Smooth muscle cell (in vitro differentiated cells): Measurements from ENCODE around the gene STARD5. TPM values are rescaled to one million over a fixed set of nuclear protein-coding genes. Genes with fewer than 3 reads are reported as not detected.

Source experiments
- DNase-seq: peaks from one replicate; lab custom pipeline; 2025; ENCODE audit not compliant: unreplicated experiment; lab: John Stamatoyannopoulos, UW
- H2AFZ ChIP-seq: fragments of 200-600 bp; sonication (generic); 2 replicates; pipeline ENCODE4 v1.6.0; 2016; ENCODE audit warnings: antibody characterized with exemption, low read depth, mild to moderate bottlenecking
- H3F3A ChIP-seq: fragments of 200-600 bp; sonication (generic); 2 replicates; pipeline ENCODE4 v1.6.0; 2017; ENCODE audit warnings: antibody characterized with exemption, low read depth
- H3K27ac ChIP-seq: fragments of 200-600 bp; sonication (generic); 2 replicates; pipeline ENCODE4 v1.5.1; 2016; ENCODE audit warnings: low read depth, mild to moderate bottlenecking
- H3K27me3 ChIP-seq: fragments of 200-600 bp; sonication (generic); 2 replicates; pipeline ENCODE4 v1.6.1; 2016; ENCODE audit warnings: low read depth, mild to moderate bottlenecking
- H3K36me3 ChIP-seq: fragments of 200-600 bp; sonication (generic); 2 replicates; pipeline ENCODE4 v1.5.1; 2016; ENCODE audit warnings: low read depth
- H3K4me1 ChIP-seq: fragments of 200-600 bp; sonication (generic); 2 replicates; pipeline ENCODE4 v1.5.1; 2016; ENCODE audit warnings: low read depth
- H3K4me2 ChIP-seq: fragments of 200-600 bp; sonication (generic); 2 replicates; pipeline ENCODE4 v1.6.0; 2016; ENCODE audit warnings: mild to moderate bottlenecking
- H3K4me3 ChIP-seq: fragments of 200-600 bp; sonication (generic); 2 replicates; pipeline ENCODE4 v1.5.1; 2016; ENCODE audit warnings: mild to moderate bottlenecking
- H3K79me2 ChIP-seq: fragments of 200-600 bp; sonication (generic); 2 replicates; pipeline ENCODE4 v1.6.0; 2016; ENCODE audit warnings: low read depth, mild to moderate bottlenecking
- H3K9ac ChIP-seq: fragments of 200-600 bp; sonication (generic); 2 replicates; pipeline ENCODE4 v1.6.0; 2016; ENCODE audit warnings: low read depth
- H3K9me3 ChIP-seq: fragments of 200-600 bp; sonication (generic); replicated peaks from 2 replicates; pipeline ENCODE4 v1.5.1; 2016; ENCODE audit warnings: low read depth
- H4K20me1 ChIP-seq: fragments of 200-600 bp; sonication (generic); 2 replicates; pipeline ENCODE4 v1.6.0; 2016; ENCODE audit warnings: low read depth
- WGBS: methylation state at CpG from one replicate; pipeline ENCODE4 v1.1.7; 2016; ENCODE audit warnings: low lambda C conversion rate; 5-methylcytosine and 5-hydroxymethylcytosine counted together
- polyA plus RNA-seq: library from polyadenylated mRNA; unstranded; fragments of >200 nt; fragmentation: Nextera tagmentation; extraction: Ambion mirVana; gene quantifications from 2 replicates; pipeline ENCODE4 v1.2.1, GENCODE V29; 2016
- total RNA-seq: library from RNA; depleted of rRNA; stranded (reverse); fragments of >200 nt; gene quantifications from 2 replicates; pipeline ENCODE4 v1.2.3, GENCODE V29; 2014
- TF ChIP-seq, protein P1 (sequence below): fragments of 200-600 bp; sonication (generic); IDR thresholded peaks from 2 replicates; pipeline ENCODE4 v1.5.1; 2017; ENCODE audit warnings: borderline replicate concordance, mild to moderate bottlenecking, antibody characterized with exemption; ENCODE audit not compliant: insufficient read depth, poor library complexity, severe bottlenecking

Gene STARD5
- total and polyA plus RNA-seq, 2 experiments from 2014 or later: 1.6 to 6.2 TPM

DNA sequence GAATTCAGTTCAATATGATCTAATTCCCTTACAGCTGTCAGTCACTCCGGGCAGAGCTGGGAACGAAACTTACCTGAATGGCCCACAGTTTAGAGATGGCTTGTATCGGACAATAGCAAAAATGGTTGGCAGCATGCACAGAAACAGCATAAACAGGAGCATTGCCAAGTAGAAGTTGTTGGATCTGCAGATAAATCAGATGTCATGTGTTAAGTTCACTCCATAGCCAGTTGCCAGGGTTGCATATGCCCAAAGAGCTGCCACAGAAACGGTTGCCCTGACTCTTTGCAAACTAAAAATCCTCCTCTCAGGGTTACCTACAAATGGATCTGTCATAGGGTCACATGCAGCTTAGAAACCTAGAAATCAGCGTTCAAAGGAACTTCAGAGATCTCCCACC is 15.4 kb upstream of the STARD5 start:
- no peaks in the 10 kb centered on the region for H3K79me2 ChIP-seq
- H3K9me3 ChIP-seq: no peaks in the 10 kb centered on the region
- DNase-seq: no peak

DNA sequence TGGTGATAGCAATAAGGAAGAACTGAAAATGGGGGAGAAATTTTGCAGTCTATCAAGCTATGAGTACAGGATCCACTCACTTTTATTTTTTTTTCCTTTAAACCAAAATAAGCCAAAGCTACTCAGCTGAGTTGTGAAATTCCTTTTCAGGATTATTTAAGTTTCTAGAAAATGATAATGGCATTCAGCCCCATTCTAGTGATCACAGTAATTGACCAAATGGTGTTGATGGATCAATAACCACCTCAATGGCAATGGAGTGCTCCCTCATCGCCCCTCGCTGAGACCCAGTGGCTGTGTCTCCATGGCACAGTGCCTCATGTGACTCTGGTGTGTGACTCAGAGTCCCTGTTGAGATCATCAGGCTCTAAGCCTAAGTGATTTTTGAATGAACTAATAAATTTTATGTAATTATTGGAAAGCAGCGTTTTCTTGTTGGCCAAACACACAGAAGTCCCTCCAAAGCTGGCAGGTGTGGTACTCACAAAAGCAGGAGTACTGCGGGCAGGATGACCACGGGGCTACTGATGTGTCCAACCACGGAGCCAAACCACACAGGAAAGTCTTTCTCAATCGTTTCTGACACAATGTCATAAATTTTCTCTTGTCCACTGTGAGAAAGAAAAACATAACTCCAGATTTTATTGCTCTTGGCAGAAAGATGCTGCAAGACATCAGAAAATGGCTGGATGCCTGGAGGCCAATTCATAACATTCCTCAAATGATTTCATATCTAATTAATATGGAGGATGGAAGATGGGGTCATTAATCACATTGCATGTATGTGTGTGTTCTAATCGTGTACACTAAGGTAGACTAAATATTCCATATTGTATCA is 14.4 kb upstream of the STARD5 start:
- Histone ChIP-seq H3K4me3 (no peak overlapping the region), H4K20me1 (no peaks in the 10 kb centered on the region), H3K79me2 (no peaks in the 10 kb centered on the region), H3K9me3 (no peaks in the 10 kb centered on the region), H3K4me2 (peak overlapping the region; percentile 5), H3K36me3 (no peaks in the 10 kb centered on the region), H3K9ac (no peak overlapping the region), H3F3A (no peaks in the 10 kb centered on the region), H3K4me1 (no peaks in the 10 kb centered on the region), H3K27me3 (no peaks in the 10 kb centered on the region), H2AFZ (no peak overlapping the region), H3K27ac (peak overlapping the region; percentile 14)
- DNase-seq: no peak
- WGBS: 68% methylated on average over 8 of the region's 8 CpGs
- TF ChIP-seq, protein P1, sequence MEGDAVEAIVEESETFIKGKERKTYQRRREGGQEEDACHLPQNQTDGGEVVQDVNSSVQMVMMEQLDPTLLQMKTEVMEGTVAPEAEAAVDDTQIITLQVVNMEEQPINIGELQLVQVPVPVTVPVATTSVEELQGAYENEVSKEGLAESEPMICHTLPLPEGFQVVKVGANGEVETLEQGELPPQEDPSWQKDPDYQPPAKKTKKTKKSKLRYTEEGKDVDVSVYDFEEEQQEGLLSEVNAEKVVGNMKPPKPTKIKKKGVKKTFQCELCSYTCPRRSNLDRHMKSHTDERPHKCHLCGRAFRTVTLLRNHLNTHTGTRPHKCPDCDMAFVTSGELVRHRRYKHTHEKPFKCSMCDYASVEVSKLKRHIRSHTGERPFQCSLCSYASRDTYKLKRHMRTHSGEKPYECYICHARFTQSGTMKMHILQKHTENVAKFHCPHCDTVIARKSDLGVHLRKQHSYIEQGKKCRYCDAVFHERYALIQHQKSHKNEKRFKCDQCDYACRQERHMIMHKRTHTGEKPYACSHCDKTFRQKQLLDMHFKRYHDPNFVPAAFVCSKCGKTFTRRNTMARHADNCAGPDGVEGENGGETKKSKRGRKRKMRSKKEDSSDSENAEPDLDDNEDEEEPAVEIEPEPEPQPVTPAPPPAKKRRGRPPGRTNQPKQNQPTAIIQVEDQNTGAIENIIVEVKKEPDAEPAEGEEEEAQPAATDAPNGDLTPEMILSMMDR: no peak

More for the DNA sequence above, 15.4 kb upstream of the STARD5 start:
- Histone ChIP-seq H3K4me2 (no peak overlapping the region), H4K20me1 (no peaks in the 10 kb centered on the region), H3F3A (no peaks in the 10 kb centered on the region), H3K36me3 (no peaks in the 10 kb centered on the region), H3K9ac (no peak overlapping the region), H3K4me3 (no peak overlapping the region), H3K4me1 (no peaks in the 10 kb centered on the region), H3K27me3 (no peaks in the 10 kb centered on the region), H2AFZ (no peak overlapping the region), H3K27ac (no peak overlapping the region)
- TF ChIP-seq, protein P1: no peak
- 93% methylated on average over 5 of the region's 5 CpGs for WGBS

DNA sequence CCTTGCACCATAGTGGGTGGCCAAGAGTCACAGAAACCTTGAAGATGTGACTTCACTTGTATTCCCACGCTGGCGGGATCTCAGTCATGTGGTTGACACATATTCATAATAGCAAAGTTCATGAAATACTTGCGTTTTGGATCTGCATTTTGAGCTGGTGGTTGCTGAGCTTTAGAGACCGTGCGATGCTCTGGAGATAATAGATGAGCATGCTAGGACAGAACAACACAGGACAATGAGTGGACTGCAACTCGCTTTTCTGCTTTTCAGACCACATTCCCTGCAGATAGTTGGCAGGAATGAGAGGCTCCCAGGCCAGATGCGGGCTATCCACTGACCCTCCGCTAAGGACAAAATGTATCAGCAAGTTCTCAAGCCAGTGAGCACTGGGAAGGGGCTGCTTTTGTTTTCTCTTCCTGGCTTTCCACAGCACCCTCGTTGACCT is 13.8 kb upstream of the STARD5 start:
- no peaks in the 10 kb centered on the region for H3K27me3 ChIP-seq
- no peak for DNase-seq
- no peak overlapping the region for H3K4me2 ChIP-seq

More for the DNA sequence above, 13.8 kb upstream of the STARD5 start:
- Histone ChIP-seq H3K4me1 (no peaks in the 10 kb centered on the region), H3K9ac (no peak overlapping the region), H2AFZ (no peak overlapping the region), H3K4me3 (no peak overlapping the region), H3F3A (no peaks in the 10 kb centered on the region), H3K27ac (peak overlapping the region; percentile 14), H3K9me3 (no peaks in the 10 kb centered on the region), H4K20me1 (no peaks in the 10 kb centered on the region), H3K79me2 (no peaks in the 10 kb centered on the region), H3K36me3 (no peaks in the 10 kb centered on the region)
- TF ChIP-seq, protein P1: no peak
- 81% methylated on average over 9 of the region's 9 CpGs for WGBS
